Nephron progenitor cell (in vitro differentiated cells): ENCODE measurements around the gene CD33.

ENCODE experiments used
- DNase-seq: peaks from one replicate; pipeline ENCODE4 v3.0.0; 2021
- H3K27ac Mint-ChIP-seq: 2 replicates; pipeline ENCODE4 v1.8.0; 2021; ENCODE audit warnings: mild to moderate bottlenecking, moderate library complexity, mixed read lengths
- H3K27me3 Mint-ChIP-seq: 2 replicates; pipeline ENCODE4 v1.8.0; 2021; ENCODE audit warnings: mild to moderate bottlenecking, low read depth, mixed read lengths; ENCODE audit not compliant: poor library complexity
- H3K36me3 Mint-ChIP-seq: 2 replicates; pipeline ENCODE4 v1.8.0; 2021; ENCODE audit warnings: low read depth, mixed read lengths
- H3K4me1 Mint-ChIP-seq: 2 replicates; pipeline ENCODE4 v1.8.0; 2021; ENCODE audit warnings: mixed read lengths
- H3K4me3 Mint-ChIP-seq: 2 replicates; pipeline ENCODE4 v1.8.0; 2021; ENCODE audit warnings: mild to moderate bottlenecking, moderate library complexity, mixed read lengths
- H3K9me3 Mint-ChIP-seq: 2 replicates; pipeline ENCODE4 v1.8.0; 2021; ENCODE audit warnings: mild to moderate bottlenecking, moderate library complexity, mixed read lengths
- CTCF ChIP-seq: fragments of 200-600 bp; sonication (generic); IDR thresholded peaks from 2 replicates; pipeline ENCODE4 v1.5.0; 2021; ENCODE audit warnings: antibody characterized with exemption

Gene CD33

GRCh38 chr19:51211833-51212232 lies 13.0 kb upstream of the CD33 start:
- H3K27ac Mint-ChIP-seq, result no peak overlapping the region
- no peak for DNase-seq
- no peaks in the 10 kb centered on the region for H3K4me1 Mint-ChIP-seq
- H3K36me3 Mint-ChIP-seq, result no peaks in the 10 kb centered on the region
- peaks cover 13% of the 10 kb centered on the region for H3K27me3 Mint-ChIP-seq
- H3K9me3 Mint-ChIP-seq, result peaks cover 50% of the 10 kb centered on the region
- H3K4me3 Mint-ChIP-seq, result no peak overlapping the region
- no peak for TF ChIP-seq CTCF

DNA sequence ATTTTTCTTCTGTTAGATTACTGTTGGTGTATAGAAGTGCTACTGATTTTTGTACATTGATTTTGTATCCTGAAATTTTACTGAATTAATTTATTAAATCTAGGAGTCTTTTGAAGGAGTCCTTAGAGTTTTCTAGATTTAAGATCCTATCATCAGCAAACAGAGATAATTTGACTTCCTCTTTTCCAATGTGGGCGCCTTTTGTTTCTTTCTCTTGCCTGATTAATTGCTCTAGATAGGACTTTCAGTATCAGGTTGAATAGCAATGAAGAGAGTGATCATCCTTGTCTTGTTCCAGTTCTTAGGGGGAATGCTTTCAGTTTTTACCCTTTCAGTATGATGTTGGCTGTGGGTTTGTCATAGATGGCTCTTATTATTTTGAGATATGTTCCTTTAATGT lies 5.6 kb upstream of the CD33 start:
- Mint-ChIP-seq H3K27me3 (peaks cover 22% of the 10 kb centered on the region), H3K4me1 (no peaks in the 10 kb centered on the region)
- TF ChIP-seq CTCF, result no peak

GRCh38 chr19:51219971-51220370 lies 4.9 kb upstream of the CD33 start:
- Mint-ChIP-seq H3K9me3 (peaks cover 38% of the 10 kb centered on the region), H3K27ac (no peak overlapping the region), H3K4me3 (no peak overlapping the region), H3K4me1 (no peaks in the 10 kb centered on the region), H3K36me3 (no peaks in the 10 kb centered on the region), H3K27me3 (peaks cover 25% of the 10 kb centered on the region)
- no peak for TF ChIP-seq CTCF
- DNase-seq, result no peak

More for the DNA sequence above, 5.6 kb upstream of the CD33 start:
- no peaks in the 10 kb centered on the region for H3K36me3 Mint-ChIP-seq
- H3K9me3 Mint-ChIP-seq, result peaks cover 42% of the 10 kb centered on the region
- no peak for DNase-seq
- no peak overlapping the region for H3K27ac Mint-ChIP-seq
- H3K4me3 Mint-ChIP-seq, result no peak overlapping the region

GRCh38 chr19:51220996-51221395 lies 3.9 kb upstream of the CD33 start:
- H3K27ac Mint-ChIP-seq, result no peak overlapping the region
- H3K4me1 Mint-ChIP-seq, result no peaks in the 10 kb centered on the region
- no peak overlapping the region for H3K4me3 Mint-ChIP-seq
- no peak for TF ChIP-seq CTCF
- H3K36me3 Mint-ChIP-seq, result no peaks in the 10 kb centered on the region
- DNase-seq, result no peak
- peaks cover 23% of the 10 kb centered on the region for H3K27me3 Mint-ChIP-seq
- H3K9me3 Mint-ChIP-seq, result peaks cover 28% of the 10 kb centered on the region

DNA sequence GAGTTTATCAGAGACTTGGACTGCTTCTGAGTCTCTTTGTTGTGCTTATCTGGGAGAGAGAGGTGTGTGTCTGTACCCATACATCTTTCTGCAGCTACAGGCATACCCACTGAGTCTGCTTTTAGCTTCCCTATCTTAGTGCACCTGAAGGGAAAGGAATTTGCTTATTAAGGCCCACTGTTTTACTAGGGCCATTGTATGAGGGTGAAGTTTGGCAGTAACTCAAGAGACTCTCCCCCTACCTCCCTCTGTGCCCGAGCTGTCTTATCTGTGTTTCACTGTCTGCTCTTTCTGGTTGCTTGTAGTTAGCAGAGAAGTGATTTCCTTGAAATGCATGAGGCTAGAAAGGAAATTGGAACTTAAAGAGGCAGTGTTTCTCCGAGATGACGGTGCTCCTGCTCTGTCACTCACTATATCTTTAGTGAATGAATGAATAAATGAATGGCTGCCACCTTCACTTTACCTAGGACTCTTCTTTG lies 678 bp upstream of the CD33 start:
- H3K4me3 Mint-ChIP-seq, result no peak overlapping the region
- no peak for TF ChIP-seq CTCF
- peaks cover 4% of the 10 kb centered on the region for H3K9me3 Mint-ChIP-seq
- DNase-seq, result no peak
- H3K36me3 Mint-ChIP-seq, result no peaks in the 10 kb centered on the region
- no peaks in the 10 kb centered on the region for H3K4me1 Mint-ChIP-seq
- H3K27ac Mint-ChIP-seq, result no peak overlapping the region
- H3K27me3 Mint-ChIP-seq, result peaks cover 23% of the 10 kb centered on the region

GRCh38 chr19:51226067-51226466 lies 1.2 kb downstream of the CD33 start:
- no peak for TF ChIP-seq CTCF
- Mint-ChIP-seq H3K4me3 (no peak overlapping the region), H3K27ac (no peak overlapping the region), H3K27me3 (peaks cover 17% of the 10 kb centered on the region), H3K36me3 (no peaks in the 10 kb centered on the region), H3K4me1 (no peaks in the 10 kb centered on the region), H3K9me3 (peaks cover 3% of the 10 kb centered on the region)
- no peak for DNase-seq
